ENCODE measurements around the gene ATP11A. TPM values are rescaled to one million over a fixed set of nuclear protein-coding genes. Genes with fewer than 3 reads are reported as not detected.

The ATP11A gene
- total RNA-seq, 1 experiment from 2014 or later: 41.2 TPM

GRCh38 chr13:112762690-112763080 lies 72.8 kb downstream of the ATP11A start:
- Mint-ChIP-seq H3K9me3 (ENCODE audit: unreplicated experiment) (no peaks in the 10 kb centered on the region), H3K4me1 (ENCODE audit: insufficient read depth, unreplicated experiment) (no peaks in the 10 kb centered on the region), H3K27ac (ENCODE audit: low read depth, unreplicated experiment) (no peak overlapping the region), H3K4me3 (ENCODE audit: unreplicated experiment) (no peak overlapping the region), H3K36me3 (ENCODE audit: insufficient read depth, unreplicated experiment) (peaks cover 13% of the 10 kb centered on the region), H3K27me3 (ENCODE audit: insufficient read depth, unreplicated experiment) (no peaks in the 10 kb centered on the region)
- no peak for DNase-seq (ENCODE audit: unreplicated experiment)
- BruUV-seq (replicated peaks): no TSS peak
- TF ChIP-seq CTCF (IDR thresholded peaks at IDR 0.05; ENCODE audit: unreplicated experiment): no peak
- POLR2A ChIA-PET: interaction anchor here (0.9 kb wide), 1 partner anchor 21 kb away, joined by 3 read pairs; no protein-coding TSS in a partner anchor
- intact Hi-C loops (cut with micrococcal nuclease): no loop called here
- CTCF ChIA-PET: no interaction called here

GRCh38 chr13:112764028-112764427 lies 74.2 kb downstream of the ATP11A start:
- no peak overlapping the region for H3K27ac Mint-ChIP-seq (ENCODE audit: low read depth, unreplicated experiment)
- H3K4me3 Mint-ChIP-seq (ENCODE audit: unreplicated experiment): no peak overlapping the region
- BruUV-seq (replicated peaks): no TSS peak
- no peaks in the 10 kb centered on the region for H3K27me3 Mint-ChIP-seq (ENCODE audit: insufficient read depth, unreplicated experiment)
- intact Hi-C loops (cut with micrococcal nuclease): no loop called here
- POLR2A ChIA-PET: no interaction called here
- H3K36me3 Mint-ChIP-seq (ENCODE audit: insufficient read depth, unreplicated experiment): peaks cover 13% of the 10 kb centered on the region
- TF ChIP-seq CTCF (IDR thresholded peaks at IDR 0.05; ENCODE audit: unreplicated experiment): no peak
- CTCF ChIA-PET: interaction anchor here (0.7 kb wide), 2 partner anchors 28 to 157 kb away, joined by 3 to 4 read pairs; no protein-coding TSS in a partner anchor
- peaks cover 5% of the 10 kb centered on the region for H3K4me1 Mint-ChIP-seq (ENCODE audit: insufficient read depth, unreplicated experiment)
- DNase-seq (ENCODE audit: unreplicated experiment): no peak
- H3K9me3 Mint-ChIP-seq (ENCODE audit: unreplicated experiment): no peaks in the 10 kb centered on the region

GRCh38 chr13:112764864-112765561 lies 75.2 kb downstream of the ATP11A start:
- peaks cover 15% of the 10 kb centered on the region for H3K36me3 Mint-ChIP-seq (ENCODE audit: insufficient read depth, unreplicated experiment)
- H3K4me1 Mint-ChIP-seq (ENCODE audit: insufficient read depth, unreplicated experiment): peaks cover 11% of the 10 kb centered on the region
- DNase-seq (ENCODE audit: unreplicated experiment): no peak
- no peak overlapping the region for H3K27ac Mint-ChIP-seq (ENCODE audit: low read depth, unreplicated experiment)
- intact Hi-C loops (cut with micrococcal nuclease): no loop called here
- CTCF ChIA-PET: no interaction called here
- POLR2A ChIA-PET: no interaction called here
- TF ChIP-seq CTCF (IDR thresholded peaks at IDR 0.05; ENCODE audit: unreplicated experiment): no peak
- no peak overlapping the region for H3K4me3 Mint-ChIP-seq (ENCODE audit: unreplicated experiment)
- H3K9me3 Mint-ChIP-seq (ENCODE audit: unreplicated experiment): no peaks in the 10 kb centered on the region
- BruUV-seq (replicated peaks): no TSS peak
- no peaks in the 10 kb centered on the region for H3K27me3 Mint-ChIP-seq (ENCODE audit: insufficient read depth, unreplicated experiment)

GRCh38 chr13:112765731-112766130 lies 75.9 kb downstream of the ATP11A start:
- Mint-ChIP-seq H3K4me3 (ENCODE audit: unreplicated experiment) (no peak overlapping the region), H3K9me3 (ENCODE audit: unreplicated experiment) (no peaks in the 10 kb centered on the region), H3K4me1 (ENCODE audit: insufficient read depth, unreplicated experiment) (peaks cover 11% of the 10 kb centered on the region), H3K27me3 (ENCODE audit: insufficient read depth, unreplicated experiment) (no peaks in the 10 kb centered on the region), H3K27ac (ENCODE audit: low read depth, unreplicated experiment) (no peak overlapping the region), H3K36me3 (ENCODE audit: insufficient read depth, unreplicated experiment) (peaks cover 18% of the 10 kb centered on the region)
- BruUV-seq (replicated peaks): no TSS peak
- no peak for TF ChIP-seq CTCF (IDR thresholded peaks at IDR 0.05; ENCODE audit: unreplicated experiment)
- intact Hi-C loops (cut with micrococcal nuclease): no loop called here
- ChIA-PET CTCF (no interaction called here), POLR2A (no interaction called here)
- DNase-seq (ENCODE audit: unreplicated experiment): no peak

All from MCF 10A (cell line).